ENCODE results near the gene CDS2. TPM values are rescaled to one million over a fixed set of nuclear protein-coding genes. Genes with fewer than 3 reads are reported as not detected.

Gene CDS2
- total and polyA plus RNA-seq, 2 of the 13 experiments (the other 11 are each of a cell fraction or from before 2014, with no cell fraction given) = 81.3 to 153 TPM

DNA sequence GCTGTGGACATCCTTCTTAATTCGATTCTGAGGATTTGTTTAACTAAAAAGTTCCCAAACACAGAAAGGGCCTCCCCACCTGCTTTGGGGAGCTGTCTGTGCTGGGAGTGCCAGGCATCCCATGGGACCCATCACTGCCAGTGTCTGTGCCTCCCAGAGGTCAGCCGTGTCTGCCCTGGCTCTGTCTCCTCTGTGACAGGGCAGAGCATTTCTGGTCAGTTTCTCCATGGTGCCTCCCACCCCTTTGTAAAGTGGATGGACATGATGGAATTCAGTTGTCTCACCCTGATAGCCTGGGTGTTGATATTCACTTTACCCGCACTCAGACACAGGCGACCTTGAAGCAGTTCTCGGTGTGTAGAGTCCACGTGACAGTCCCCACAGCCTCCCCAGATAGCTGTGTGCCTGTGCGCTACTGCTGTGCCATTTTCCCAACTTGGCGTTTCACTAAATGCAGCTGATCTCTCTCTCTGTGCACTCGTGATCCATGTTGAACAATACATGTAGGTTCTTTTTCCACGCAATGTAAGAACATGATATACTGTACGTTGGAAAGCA, 70.5 kb downstream of the CDS2 start:
- FAIRE-seq (no peak), DNase-seq (ENCODE audit: low spot score) (no peak), ATAC-seq (no peak)
- no peak overlapping the region for H3K9ac ChIP-seq (ENCODE audit: insufficient read depth, low read depth, low read length)
- no peak overlapping the region for H3K4me3 ChIP-seq (replicated peaks in 1 of 3; ENCODE audit: insufficient read depth in 1 of 3, low read depth in 2 of 3, low read length in 3 of 3)
- H3K36me3 ChIP-seq (replicated peaks in 1 of 2; ENCODE audit: control insufficient read depth in 1 of 2, insufficient read depth in 2 of 2, low read length in 2 of 2) = peaks cover 9 to 41% of the 10 kb centered on the region in 2 experiments
- ChIA-PET CTCF (ENCODE audit: low intra/inter-chr PET ratio, low total read pairs) (interaction anchor here (1.6 kb wide), 1 partner anchor 71 kb away, joined by 3 read pairs; the partner anchor contains the start of gene CDS2), POLR2A (interaction anchor here (2.0 kb wide), 1 partner anchor 71 kb away, joined by 6 read pairs; the partner anchor contains the start of gene CDS2)
- H4K20me1 ChIP-seq (ENCODE audit: insufficient read depth, low read length) = no peaks in the 10 kb centered on the region
- no peak overlapping the region for H3K4me2 ChIP-seq (ENCODE audit: low read depth, low read length)
- H3K27ac ChIP-seq (ENCODE audit: extremely low read length, insufficient read depth, low read length) = no peak overlapping the region
- TF ChIP-seq ZNF768 (CRISPR knock-in tag; IDR thresholded peaks at IDR 0.05) = 0 out of 2 replicates have a peak, but pooled peaks have one; percentile 16
- TF ChIP-seq, protein P1, sequence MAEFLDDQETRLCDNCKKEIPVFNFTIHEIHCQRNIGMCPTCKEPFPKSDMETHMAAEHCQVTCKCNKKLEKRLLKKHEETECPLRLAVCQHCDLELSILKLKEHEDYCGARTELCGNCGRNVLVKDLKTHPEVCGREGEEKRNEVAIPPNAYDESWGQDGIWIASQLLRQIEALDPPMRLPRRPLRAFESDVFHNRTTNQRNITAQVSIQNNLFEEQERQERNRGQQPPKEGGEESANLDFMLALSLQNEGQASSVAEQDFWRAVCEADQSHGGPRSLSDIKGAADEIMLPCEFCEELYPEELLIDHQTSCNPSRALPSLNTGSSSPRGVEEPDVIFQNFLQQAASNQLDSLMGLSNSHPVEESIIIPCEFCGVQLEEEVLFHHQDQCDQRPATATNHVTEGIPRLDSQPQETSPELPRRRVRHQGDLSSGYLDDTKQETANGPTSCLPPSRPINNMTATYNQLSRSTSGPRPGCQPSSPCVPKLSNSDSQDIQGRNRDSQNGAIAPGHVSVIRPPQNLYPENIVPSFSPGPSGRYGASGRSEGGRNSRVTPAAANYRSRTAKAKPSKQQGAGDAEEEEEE (CRISPR knock-in tag; IDR thresholded peaks at IDR 0.05; ENCODE audit: borderline replicate concordance) = no peak
- no peak for TF ChIP-seq ZSCAN29 (CRISPR knock-in tag; conservative IDR thresholded peaks at IDR 0.05)
- TF ChIP-seq GFI1 (CRISPR knock-in tag; IDR thresholded peaks at IDR 0.05; ENCODE audit: borderline replicate concordance) = no peak
- TF ChIP-seq ZNF569 (CRISPR knock-in tag; IDR thresholded peaks at IDR 0.05; ENCODE audit: borderline replicate concordance) = no peak
- TF ChIP-seq, protein P2, sequence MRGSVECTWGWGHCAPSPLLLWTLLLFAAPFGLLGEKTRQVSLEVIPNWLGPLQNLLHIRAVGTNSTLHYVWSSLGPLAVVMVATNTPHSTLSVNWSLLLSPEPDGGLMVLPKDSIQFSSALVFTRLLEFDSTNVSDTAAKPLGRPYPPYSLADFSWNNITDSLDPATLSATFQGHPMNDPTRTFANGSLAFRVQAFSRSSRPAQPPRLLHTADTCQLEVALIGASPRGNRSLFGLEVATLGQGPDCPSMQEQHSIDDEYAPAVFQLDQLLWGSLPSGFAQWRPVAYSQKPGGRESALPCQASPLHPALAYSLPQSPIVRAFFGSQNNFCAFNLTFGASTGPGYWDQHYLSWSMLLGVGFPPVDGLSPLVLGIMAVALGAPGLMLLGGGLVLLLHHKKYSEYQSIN (CRISPR knock-in tag; IDR thresholded peaks at IDR 0.05; ENCODE audit: borderline replicate concordance) = no peak
- H2AFZ ChIP-seq (ENCODE audit: low read length) = no peak overlapping the region
- no peaks in the 10 kb centered on the region for H3K9me3 ChIP-seq (ENCODE audit: low read length)
- in situ Hi-C loops (cut with HindIII; ENCODE audit: extremely low pct_ligation_motif_present, low pct_unique_long_range_greater_than_20kb) (no loop called here), intact Hi-C loops (cut with micrococcal nuclease; ENCODE audit: unreplicated experiment) (loop anchor here (1.0 kb wide), 1 partner anchor 11 kb away; no protein-coding TSS in a partner anchor)
- BruUV-seq (replicated peaks) = TSS peak; percentile 7
- H3K4me1 ChIP-seq (ENCODE audit: insufficient read depth, low read length) = peaks cover 12% of the 10 kb centered on the region
- H3K27me3 ChIP-seq (ENCODE audit: control insufficient read depth in 1 of 2, insufficient read depth in 2 of 2, low read length in 2 of 2) = no peaks in the 10 kb centered on the region
- 84% methylated on average over 11 of the region's 11 CpGs for WGBS (ENCODE audit: low lambda C conversion rate)
- no peaks in the 10 kb centered on the region for H3K79me2 ChIP-seq (ENCODE audit: insufficient read depth, low read length)

Data from HepG2 (cell line).